NT2/D1 (cell line): ENCODE data around the gene N4BP3.

ENCODE experiments used
- DNase-seq: peaks from one replicate; pipeline ENCODE4 v3.0.0-alpha.2; 2011; ENCODE audit warnings: low read depth, low spot score
- H3K27me3 ChIP-seq: 2 replicates; pipeline ENCODE4 v1.6.0; 2011; ENCODE audit warnings: mild to moderate bottlenecking; ENCODE audit not compliant: insufficient read length, insufficient read depth
- H3K36me3 ChIP-seq: 2 replicates; pipeline ENCODE4 v1.6.1; 2011; ENCODE audit warnings: mild to moderate bottlenecking, low read length, mixed read lengths; ENCODE audit not compliant: insufficient read depth, insufficient read length
- H3K4me1 ChIP-seq: 2 replicates; pipeline ENCODE4 v1.5.1; 2011; ENCODE audit not compliant: insufficient read depth, insufficient read length
- H3K4me3 ChIP-seq: 2 replicates; pipeline ENCODE4 v1.5.1; 2011; ENCODE audit warnings: low read depth; ENCODE audit not compliant: insufficient read length
- H3K9ac ChIP-seq: 2 replicates; pipeline ENCODE4 v1.6.0; 2011; ENCODE audit warnings: low read depth; ENCODE audit not compliant: insufficient read length
- H3K9me3 ChIP-seq: 2 replicates; pipeline ENCODE4 v1.5.1; 2011; ENCODE audit warnings: mild to moderate bottlenecking, low read length; ENCODE audit not compliant: insufficient read depth
- SUZ12 ChIP-seq: IDR thresholded peaks from 2 replicates; pipeline ENCODE4 v1.6.1; 2011; ENCODE audit not compliant: insufficient read length, insufficient read depth; ENCODE audit errors: extremely low read depth
- YY1 ChIP-seq: IDR thresholded peaks from 2 replicates; pipeline ENCODE4 v1.6.1; 2011; ENCODE audit not compliant: insufficient read length, insufficient read depth
- ZNF274 ChIP-seq: IDR thresholded peaks from 2 replicates; pipeline ENCODE4 v1.6.1; 2011; ENCODE audit warnings: mild to moderate bottlenecking, low read depth, low read length

The N4BP3 gene

GRCh38 chr5:178117923-178118701 lies 4.8 kb downstream of the N4BP3 start:
- peaks cover 36% of the 10 kb centered on the region for H3K36me3 ChIP-seq
- H3K9me3 ChIP-seq: no peaks in the 10 kb centered on the region
- TF ChIP-seq SUZ12 (no peak), YY1 (no peak)
- no peak for DNase-seq
- peak overlapping the region; percentile 10 for H3K9ac ChIP-seq
- no peaks in the 10 kb centered on the region for H3K27me3 ChIP-seq
- no peak overlapping the region for H3K4me3 ChIP-seq
- peaks cover 32% of the 10 kb centered on the region for H3K4me1 ChIP-seq

DNA sequence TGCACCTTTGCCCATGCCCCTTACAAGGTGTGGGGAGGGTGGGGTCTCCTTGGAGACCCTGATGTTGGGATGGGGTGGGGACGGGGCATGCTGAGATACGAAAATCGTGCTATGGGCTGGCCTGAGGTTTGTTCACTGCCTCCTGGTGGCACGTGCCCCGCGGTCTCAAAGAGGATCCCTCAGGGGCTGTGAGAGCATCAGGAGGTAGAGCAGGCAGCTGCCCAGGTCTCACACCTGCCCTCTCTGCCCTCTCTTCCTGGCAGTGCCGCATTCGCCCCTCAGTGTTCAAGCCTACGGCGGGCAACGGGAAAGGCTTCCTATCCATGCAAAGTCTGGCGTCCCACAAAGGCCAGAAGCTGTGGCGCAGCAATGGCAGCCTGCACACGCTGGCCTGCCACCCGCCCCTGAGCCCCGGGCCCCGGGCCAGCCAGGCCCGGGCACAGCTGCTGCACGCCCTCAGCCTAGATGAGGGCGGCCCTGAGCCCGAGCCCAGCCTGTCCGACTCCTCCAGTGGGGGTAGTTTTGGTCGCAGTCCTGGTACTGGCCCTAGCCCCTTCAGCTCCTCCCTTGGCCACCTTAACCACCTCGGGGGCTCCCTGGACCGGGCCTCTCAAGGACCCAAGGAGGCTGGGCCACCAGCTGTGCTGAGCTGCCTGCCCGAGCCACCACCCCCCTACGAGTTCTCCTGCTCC lies 6.7 kb downstream of the N4BP3 start:
- no peak for DNase-seq
- H3K9ac ChIP-seq: no peak overlapping the region
- no peaks in the 10 kb centered on the region for H3K27me3 ChIP-seq
- H3K36me3 ChIP-seq: peaks cover 53% of the 10 kb centered on the region
- H3K4me1 ChIP-seq: peaks cover 43% of the 10 kb centered on the region
- no peak overlapping the region for H3K4me3 ChIP-seq
- TF ChIP-seq YY1 (no peak), ZNF274 (no peak), SUZ12 (no peak)
- no peaks in the 10 kb centered on the region for H3K9me3 ChIP-seq

- H3K9ac ChIP-seq: no peak overlapping the region
Observed at GRCh38 chr5:178120607-178121357, 7.5 kb downstream of the N4BP3 start.

GRCh38 chr5:178121391-178122276 lies 8.3 kb downstream of the N4BP3 start:
- H3K27me3 ChIP-seq: no peaks in the 10 kb centered on the region

More at GRCh38 chr5:178120607-178121357, 7.5 kb downstream of the N4BP3 start:
- Histone ChIP-seq H3K4me3 (no peak overlapping the region), H3K27me3 (no peaks in the 10 kb centered on the region), H3K9me3 (no peaks in the 10 kb centered on the region), H3K4me1 (peaks cover 48% of the 10 kb centered on the region), H3K36me3 (peaks cover 53% of the 10 kb centered on the region)
- no peak for DNase-seq
- TF ChIP-seq ZNF274 (no peak), YY1 (no peak), SUZ12 (no peak)

DNA sequence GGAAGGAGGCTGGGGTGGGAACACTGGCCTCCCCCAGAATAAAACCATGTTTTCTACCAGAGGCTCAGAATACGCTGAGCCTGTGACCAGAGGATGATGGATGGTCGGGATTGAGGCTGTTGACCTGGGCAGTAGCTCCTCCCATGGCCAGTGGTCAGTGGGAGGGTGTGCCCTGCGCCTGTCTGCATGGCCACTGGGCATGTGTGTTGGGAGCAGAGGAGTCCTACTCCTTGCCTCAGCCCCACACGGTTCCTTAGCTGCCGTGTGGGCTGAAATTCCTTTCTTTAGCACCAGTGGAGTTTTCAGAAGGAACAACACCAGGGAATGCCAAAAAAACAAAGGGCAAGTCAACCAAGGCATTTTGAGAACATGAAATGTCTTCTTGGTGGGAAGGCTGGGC lies 9.0 kb downstream of the N4BP3 start:
- Histone ChIP-seq H3K9ac (peak overlapping the region; percentile 21), H3K4me1 (peaks cover 40% of the 10 kb centered on the region), H3K36me3 (peaks cover 53% of the 10 kb centered on the region), H3K27me3 (no peaks in the 10 kb centered on the region), H3K9me3 (no peaks in the 10 kb centered on the region), H3K4me3 (no peak overlapping the region)
- TF ChIP-seq SUZ12 (no peak), ZNF274 (no peak), YY1 (no peak)
- no peak for DNase-seq

More at GRCh38 chr5:178121391-178122276, 8.3 kb downstream of the N4BP3 start:
- H3K4me3 ChIP-seq: no peak overlapping the region
- H3K36me3 ChIP-seq: peaks cover 53% of the 10 kb centered on the region
- no peak for DNase-seq
- peak overlapping the region; percentile 0 for H3K9ac ChIP-seq
- no peaks in the 10 kb centered on the region for H3K9me3 ChIP-seq
- TF ChIP-seq ZNF274 (no peak), YY1 (no peak), SUZ12 (no peak)
- peaks cover 43% of the 10 kb centered on the region for H3K4me1 ChIP-seq

DNA sequence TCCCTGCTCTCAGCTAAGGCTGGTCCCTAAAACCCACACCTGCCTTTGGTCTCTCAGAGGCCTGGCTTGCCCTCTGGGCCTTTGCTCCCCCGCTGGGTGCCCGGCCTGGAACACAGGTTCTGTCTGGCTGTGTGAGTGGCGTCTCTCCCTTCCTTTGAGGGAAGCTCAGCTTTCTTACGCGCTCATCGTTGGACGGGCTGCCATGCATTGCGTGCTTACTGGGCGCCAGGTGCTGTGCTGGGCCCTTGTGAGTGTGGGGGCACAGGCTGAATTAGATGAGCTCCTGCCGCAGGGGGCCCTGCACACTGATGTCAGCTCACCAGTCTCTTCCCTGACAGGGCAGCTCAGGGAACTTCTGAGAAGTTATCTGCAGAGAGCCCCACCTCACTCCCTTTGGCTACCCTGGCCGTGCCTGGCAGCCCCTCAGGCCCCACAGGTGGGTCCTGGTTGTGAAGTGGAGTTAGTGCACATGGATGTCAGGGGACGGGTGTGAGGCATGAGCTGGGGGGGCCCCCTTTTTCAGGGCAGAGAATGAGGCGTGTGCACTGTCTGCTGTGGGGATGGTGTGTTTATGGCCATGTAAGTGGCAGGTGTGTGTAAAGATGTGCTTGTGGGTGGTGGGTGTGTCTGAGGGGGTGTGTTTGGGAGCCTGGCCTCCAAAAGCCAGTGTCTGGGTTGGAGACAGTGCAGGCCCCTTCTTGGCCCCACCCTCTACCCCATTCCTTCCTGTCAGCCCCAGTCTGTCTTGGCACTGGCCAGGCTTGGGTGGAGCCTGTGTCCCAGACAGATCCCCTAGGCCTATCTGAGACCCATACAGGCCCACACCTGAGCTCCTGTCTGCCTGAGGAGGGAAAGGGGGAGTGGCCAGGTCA lies 10.0 kb downstream of the N4BP3 start:
- Histone ChIP-seq H3K9me3 (no peaks in the 10 kb centered on the region), H3K4me3 (no peak overlapping the region), H3K36me3 (peaks cover 53% of the 10 kb centered on the region), H3K27me3 (no peaks in the 10 kb centered on the region), H3K9ac (no peak overlapping the region), H3K4me1 (peaks cover 42% of the 10 kb centered on the region)
- no peak for DNase-seq
- TF ChIP-seq ZNF274 (no peak), SUZ12 (no peak), YY1 (no peak)
